ENCODE measurements around the gene IGF2BP3. TPM values are rescaled to one million over a fixed set of nuclear protein-coding genes. Genes with fewer than 3 reads are reported as not detected.

Gene IGF2BP3
- total and polyA plus RNA-seq, 2 donors (not counting 3 experiments of a cell fraction or from before 2014, with no cell fraction given) = 41.2 to 111 TPM

DNA sequence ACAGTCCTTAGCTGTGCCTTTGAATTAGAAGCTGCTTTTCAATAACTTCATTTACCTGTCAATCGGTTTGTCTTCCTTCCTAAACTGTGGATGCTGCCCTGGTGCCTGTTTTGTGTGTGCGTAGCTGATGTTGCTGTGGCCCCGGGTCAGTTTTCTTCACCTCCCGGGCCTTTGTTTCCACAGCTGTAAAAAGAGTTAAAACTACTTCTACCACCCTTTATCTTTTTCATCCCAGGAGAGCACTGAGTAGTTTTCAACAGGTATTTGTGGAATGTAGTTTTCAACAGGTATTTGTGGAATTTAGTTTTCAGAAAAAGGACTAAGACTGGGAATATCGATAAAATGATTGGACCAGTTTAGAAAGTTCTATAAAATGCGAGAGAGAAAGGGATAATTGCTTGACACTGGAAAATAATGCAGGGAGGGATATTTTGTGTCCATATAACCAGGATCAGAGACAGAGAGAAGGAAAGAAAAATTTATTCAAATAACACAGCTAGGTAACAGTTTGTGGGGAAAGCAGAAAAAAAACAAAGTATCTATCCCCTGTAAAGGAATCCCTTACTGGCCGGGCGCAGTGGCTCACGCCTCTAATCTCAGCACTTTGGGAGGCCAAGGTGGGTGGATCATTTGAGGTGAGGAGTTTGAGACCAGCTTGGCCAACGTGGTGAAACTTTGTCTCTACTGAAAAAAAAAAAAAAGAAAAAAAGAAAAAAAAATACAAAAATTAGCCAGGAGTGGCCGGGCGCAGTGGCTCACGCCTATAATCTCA is 15.9 kb upstream of the IGF2BP3 start:
- intact Hi-C loops (cut with micrococcal nuclease) (no loop called here), dilution Hi-C loops (cut with MboI; ENCODE audit: extremely low pct_ligation_motif_present, low sequenced_read_pairs) (no loop called here)
- TF ChIP-seq POLR2AphosphoS5 (IDR thresholded peaks at IDR 0.05; ENCODE audit: insufficient read depth, low read depth, low read length) = no peak
- no peak for TF ChIP-seq FOS (IDR thresholded peaks at IDR 0.05; ENCODE audit: borderline replicate concordance, insufficient read depth, low read length)
- TF ChIP-seq JUN (IDR thresholded peaks at IDR 0.05; ENCODE audit: borderline replicate concordance, insufficient read depth, insufficient read length, low read depth) = no peak
- TF ChIP-seq EZH2 (IDR thresholded peaks at IDR 0.05; ENCODE audit: borderline replicate concordance, low read depth, low read length, severe bottlenecking) = no peak
- TF ChIP-seq GATA2 (IDR thresholded peaks at IDR 0.05; ENCODE audit: insufficient read depth, insufficient read length, low read depth, low read length) = no peak
- no peak for TF ChIP-seq POLR2A (IDR thresholded peaks at IDR 0.05; ENCODE audit: low read depth, low read length)
- no peak for TF ChIP-seq MAX (IDR thresholded peaks at IDR 0.05; ENCODE audit: insufficient read depth, insufficient read length)
- TF ChIP-seq MYC (IDR thresholded peaks at IDR 0.05; ENCODE audit: low read depth, low read length) = no peak
- no peak for TF ChIP-seq CTCF (IDR thresholded peaks at IDR 0.05; ENCODE audit: extremely low read depth in 1 of 2, insufficient read depth in 1 of 2, low read depth in 1 of 2, low read length in 2 of 2)
- Histone ChIP-seq H3K9me3 (replicated peaks; ENCODE audit: control insufficient read depth, insufficient read depth, low read length) (no peaks in the 10 kb centered on the region), H3K9me1 (replicated peaks; ENCODE audit: control insufficient read depth, extremely low read depth, insufficient read depth, low read length) (no peaks in the 10 kb centered on the region), H3K36me3 (ENCODE audit: control insufficient read depth in 2 of 2, extremely low read depth in 1 of 2, insufficient read depth in 2 of 2, low read length in 2 of 2) (no peaks in the 10 kb centered on the region), H3K79me2 (ENCODE audit: control insufficient read depth, insufficient read depth, low read length) (no peaks in the 10 kb centered on the region), H2AFZ (ENCODE audit: low read depth, low read length) (no peak overlapping the region), H3K4me2 (ENCODE audit: insufficient read depth, low read length) (no peak overlapping the region), H3K4me3 (replicated peaks in 1 of 3; ENCODE audit: insufficient read depth in 1 of 3, low read depth in 1 of 3, low read length in 3 of 3) (no peak overlapping the region), H4K20me1 (replicated peaks; ENCODE audit: control insufficient read depth, extremely low read depth, insufficient read depth, low read length) (no peaks in the 10 kb centered on the region), H3K4me1 (ENCODE audit: control insufficient read depth, extremely low read depth, insufficient read depth, low read length) (no peaks in the 10 kb centered on the region), H3K27ac (ENCODE audit: insufficient read depth, low read depth, low read length) (no peak overlapping the region), H3K27me3 (ENCODE audit: control insufficient read depth in 2 of 2, insufficient read depth in 2 of 2, low read length in 2 of 2) (peaks cover 10 to 13% of the 10 kb centered on the region in 2 experiments), H3K9ac (replicated peaks; ENCODE audit: extremely low read depth, insufficient read depth, low read length) (no peak overlapping the region)
- BruUV-seq (replicated peaks) = no TSS peak
- CTCF ChIA-PET = interaction anchor here (1.1 kb wide), 1 partner anchor 12 kb away, joined by 3 read pairs; no protein-coding TSS in a partner anchor
- no peak for FAIRE-seq
- POLR2A ChIA-PET = no interaction called here
- no peak for DNase-seq (ENCODE audit: low read depth, low spot score)

All from endothelial cell of umbilical vein (primary cell).